NCI-H1048 (cell line): ENCODE results near the gene FRMD5.
"Not testable (repeated sequence)": the region's sequence is repeated elsewhere in the genome, so short reads cannot be mapped to it uniquely, and the experiment has no call there.

Experiments used
- DNase-seq: peaks from one replicate; lab custom pipeline; 2025; lab: John Stamatoyannopoulos, UW

FRMD5 gene

DNA sequence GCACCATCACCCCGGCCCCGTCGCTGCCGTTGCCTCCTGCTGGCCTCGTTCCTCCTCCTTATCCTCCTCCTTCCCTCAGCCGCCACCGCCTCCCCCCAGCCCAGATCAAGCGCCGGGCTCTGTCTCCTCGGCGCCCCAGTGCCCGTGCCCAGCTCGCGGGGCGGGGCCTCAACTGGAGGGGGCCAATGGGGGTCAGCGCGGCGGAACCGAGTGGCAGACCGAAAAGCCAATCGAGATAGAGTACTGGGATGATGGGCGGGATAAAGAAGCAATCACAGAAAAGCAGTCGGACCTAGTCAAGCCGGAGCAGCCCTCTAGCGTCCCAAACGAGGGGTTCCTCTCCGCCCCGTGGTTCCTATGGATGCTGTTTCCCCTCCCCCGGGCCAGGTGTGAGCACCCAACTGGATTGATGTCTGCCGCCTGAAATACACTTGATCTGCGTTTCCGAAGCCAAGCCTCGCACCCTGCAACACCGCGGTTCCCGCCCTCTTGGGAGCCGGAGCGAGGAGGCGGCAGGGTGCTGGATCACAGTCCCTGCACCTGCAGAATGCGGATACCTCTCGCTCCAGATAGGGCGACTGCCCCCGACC, at the start of gene FRMD5:
TSS of gene FRMD5 (minus strand) at position 121 of the 590 bp plus-strand sequence.
- DNase-seq = peak; percentile 99

DNA sequence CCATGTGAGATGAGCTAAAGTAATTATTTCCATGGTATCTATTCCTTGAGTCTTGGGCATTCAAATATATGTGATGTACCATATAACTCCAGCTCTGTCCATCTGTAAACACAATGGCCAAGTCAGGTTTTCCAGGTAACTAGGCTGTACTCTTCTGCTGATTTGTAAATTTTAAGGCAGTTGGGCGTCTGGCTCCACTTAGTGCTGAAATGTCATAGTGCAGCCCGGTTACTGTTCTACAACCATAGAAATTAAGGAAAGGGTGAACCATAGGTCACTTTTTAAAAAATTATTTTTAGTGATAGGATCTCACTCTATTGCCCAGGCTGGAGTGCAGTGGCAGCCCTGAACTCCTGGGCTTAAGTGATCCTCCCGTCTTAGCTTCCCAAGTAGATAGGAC, 48.8 kb upstream of the FRMD5 start:
- no peak for DNase-seq

DNA sequence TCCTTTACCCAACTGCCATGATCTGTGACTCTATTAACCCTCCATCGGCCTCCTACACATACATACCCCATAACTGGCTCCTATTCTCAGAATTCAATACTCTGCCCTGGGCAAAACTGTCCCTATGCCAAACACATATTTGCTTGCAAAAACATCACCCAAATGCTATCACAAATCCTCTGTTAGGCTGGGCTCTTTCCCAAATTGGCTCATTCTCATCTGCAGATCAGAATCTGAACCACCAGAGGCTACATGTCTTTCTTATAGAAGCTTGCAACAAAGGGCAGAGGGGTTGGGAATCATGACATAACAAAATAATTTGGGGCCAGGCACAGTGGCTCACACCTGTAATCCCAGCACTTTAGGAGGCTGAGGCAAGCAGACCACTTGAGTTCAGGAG, 48.1 kb upstream of the FRMD5 start:
- no peak for DNase-seq

DNA sequence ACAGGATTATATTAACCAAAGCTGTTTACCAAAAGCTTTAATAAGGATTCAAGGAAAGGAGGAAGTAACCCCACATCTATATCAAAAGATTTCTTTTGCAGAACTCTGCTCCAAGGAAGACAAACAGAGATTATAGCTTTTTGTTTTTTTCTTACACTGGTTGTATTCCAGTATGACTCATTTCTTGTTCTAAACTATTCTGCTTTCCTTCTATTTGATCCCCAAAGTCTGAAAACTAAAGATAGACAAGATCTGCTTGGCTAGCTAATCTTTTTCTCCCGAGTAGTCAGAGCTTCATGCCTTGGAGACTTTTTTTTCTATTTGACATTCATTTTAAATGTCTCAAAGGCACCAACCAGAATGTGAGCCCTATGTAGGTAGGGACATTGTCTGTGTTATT, 36.8 kb upstream of the FRMD5 start:
- DNase-seq = no peak

DNA sequence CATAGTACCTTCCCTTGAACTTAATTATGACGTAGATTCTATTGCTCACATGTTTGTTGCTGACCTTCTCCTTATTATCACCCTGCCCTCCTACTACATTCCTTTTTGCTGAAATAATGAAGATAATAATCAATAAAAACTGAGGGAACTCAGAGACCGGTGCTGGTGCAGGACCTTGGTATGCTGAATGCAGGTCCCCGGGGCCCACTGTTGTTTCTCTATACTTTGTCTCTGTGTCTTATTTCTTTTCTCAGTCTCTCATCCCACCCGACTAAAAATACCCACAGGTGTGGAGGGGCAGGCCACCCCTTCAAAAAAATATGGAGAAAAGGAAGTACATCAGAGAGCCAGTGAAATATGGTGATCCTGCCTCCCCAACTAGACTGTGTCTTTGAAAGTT, 34.2 kb upstream of the FRMD5 start:
- DNase-seq = not testable (repeated sequence)

DNA sequence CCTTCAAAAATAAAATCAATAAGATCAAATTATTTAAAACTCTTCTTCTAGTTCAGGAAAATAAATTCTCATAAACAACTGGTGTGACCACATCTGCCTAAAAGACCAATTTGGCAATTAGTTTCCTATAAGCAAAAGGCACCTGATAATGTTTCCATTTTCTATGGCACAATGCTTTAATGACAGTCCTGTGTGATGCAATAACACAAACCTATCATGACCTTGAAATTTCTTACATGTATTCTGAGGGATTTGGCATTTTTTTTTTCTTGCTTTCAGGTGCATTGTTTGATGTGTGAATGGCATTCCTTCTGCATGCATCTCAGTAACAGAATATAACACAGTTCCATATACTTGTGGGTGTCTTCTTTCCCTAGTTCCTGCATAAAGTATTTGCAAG, 32.5 kb upstream of the FRMD5 start:
- DNase-seq = no peak

DNA sequence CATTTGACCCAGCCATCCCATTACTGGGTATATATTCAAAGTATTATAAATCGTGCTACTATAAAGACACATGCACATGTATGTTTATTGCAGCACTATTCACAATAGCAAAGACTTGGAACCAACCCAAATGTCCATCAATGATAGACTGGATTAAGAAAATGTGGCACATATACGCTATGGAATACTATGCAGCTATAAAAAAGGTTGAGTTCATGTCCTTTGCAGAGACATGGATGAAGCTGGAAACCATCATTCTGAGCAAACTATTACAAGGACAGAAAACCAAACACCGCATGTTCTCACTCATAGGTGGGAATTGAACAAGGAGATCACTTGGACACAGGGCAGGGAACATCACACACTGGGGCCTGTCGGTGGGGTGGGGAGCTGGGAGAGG, 31.9 kb upstream of the FRMD5 start:
- DNase-seq = not testable (repeated sequence)

DNA sequence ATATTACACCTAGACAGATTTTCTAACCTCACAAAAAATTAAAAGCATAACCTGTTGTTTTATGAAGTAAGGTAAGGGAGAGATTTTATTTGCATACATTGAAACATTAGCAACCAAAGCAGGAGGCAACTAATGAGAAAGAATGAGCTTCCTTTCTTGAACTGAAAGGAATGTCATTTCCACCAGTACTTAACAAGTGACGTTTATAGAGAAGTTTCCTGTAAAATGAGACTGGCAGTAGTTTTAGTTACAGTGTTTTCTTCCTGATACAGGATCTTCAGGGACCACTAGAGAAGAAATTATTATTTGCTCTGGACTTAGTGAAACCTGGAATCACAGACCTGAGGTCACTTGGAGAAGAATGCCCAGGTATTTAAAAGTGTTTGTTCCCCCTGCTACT, 27.4 kb upstream of the FRMD5 start:
- no peak for DNase-seq

DNA sequence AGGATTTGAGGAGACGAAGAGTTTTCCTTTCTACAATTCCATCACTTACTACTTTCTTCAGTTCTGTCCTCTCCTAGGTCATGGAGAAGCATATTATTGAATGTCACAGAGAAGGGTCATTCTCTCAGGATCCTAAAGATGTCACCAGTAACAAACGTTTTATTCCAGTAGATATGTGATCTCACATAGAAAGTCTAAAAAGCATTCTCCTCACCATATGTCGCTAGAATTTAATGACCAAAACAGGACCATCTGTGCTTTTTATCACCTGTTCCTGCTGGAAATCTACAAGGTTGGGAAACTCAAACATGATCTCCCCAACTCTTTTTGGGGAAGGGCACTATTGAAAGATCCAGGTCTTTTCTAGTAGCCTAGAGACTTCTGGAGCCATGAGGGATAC, 24.0 kb upstream of the FRMD5 start:
- no peak for DNase-seq

DNA sequence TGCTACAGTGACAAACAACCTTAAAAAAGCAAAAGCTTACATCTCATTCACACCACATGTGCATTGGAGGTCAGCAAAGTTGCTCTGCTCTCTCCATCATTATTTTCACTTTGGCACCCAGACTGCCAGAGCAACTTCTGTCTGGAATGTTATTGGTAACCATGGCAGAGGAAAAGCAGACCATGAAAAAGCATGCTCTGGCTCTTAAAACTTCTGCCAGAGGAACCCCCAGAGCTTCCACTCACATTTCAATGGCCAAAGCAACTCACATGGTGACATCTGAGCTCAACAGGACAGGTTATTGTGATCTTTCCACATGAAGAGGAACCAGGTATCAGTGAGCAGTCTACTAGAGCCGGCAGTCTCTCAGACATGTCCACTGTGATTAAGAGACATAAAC, 21.9 kb upstream of the FRMD5 start:
- DNase-seq = no peak

DNA sequence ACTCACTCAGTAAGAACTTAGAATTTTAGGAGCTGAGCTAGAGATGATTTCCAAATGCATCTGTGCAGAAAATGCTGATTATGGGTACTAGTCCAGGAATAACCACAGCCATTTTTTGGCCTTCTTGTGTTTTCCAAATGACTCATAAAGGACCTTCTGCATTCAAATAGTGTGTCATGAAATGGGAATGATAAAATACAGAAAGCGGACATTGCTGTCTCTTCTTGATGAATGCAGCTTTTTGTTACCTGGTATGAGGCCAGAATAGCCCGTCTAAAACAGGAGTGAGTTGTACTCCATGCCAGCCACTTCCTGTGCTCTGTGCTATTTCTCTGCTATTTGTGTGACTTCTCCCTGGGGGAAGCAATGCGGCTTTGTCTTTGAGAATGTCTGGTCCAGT, 20.5 kb upstream of the FRMD5 start:
- DNase-seq = no peak

DNA sequence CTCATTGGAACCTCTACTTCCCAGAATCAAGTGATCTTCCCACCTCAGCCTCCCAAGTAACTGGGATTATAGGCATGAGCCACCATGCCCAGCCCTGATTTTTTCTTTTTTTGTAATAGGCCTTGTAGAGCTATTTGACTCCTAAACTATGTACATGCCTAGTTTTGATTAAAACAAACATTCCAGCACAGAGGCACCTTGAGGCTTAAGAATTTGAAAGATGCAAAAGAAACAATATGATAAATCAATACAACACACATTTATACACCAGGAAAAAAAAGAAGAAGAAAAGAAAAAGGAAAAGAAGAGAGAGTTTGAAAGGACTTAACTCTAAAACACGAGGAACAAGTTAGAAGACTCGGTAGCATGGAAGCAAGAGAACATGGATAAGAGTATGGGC, 13.9 kb upstream of the FRMD5 start:
- DNase-seq = no peak

DNA sequence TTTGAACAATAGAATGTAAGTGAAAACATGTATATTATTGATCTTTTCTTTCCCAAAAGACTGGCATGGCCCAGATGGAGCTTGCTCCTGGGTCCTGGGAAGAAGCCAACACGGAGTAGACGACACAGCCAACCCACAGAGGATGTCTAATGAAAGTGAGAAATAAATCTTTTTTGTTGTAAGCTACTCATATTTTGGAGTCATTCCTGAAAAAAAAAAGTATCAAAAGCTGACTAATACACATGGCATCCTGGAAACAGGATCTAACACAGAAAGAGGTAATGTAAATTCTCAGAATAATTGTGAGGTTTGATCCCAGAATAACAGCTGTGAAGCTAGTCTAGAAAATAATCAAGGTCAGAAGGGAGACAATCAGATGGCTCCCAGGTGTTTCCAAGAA, 12.6 kb upstream of the FRMD5 start:
- DNase-seq = no peak

DNA sequence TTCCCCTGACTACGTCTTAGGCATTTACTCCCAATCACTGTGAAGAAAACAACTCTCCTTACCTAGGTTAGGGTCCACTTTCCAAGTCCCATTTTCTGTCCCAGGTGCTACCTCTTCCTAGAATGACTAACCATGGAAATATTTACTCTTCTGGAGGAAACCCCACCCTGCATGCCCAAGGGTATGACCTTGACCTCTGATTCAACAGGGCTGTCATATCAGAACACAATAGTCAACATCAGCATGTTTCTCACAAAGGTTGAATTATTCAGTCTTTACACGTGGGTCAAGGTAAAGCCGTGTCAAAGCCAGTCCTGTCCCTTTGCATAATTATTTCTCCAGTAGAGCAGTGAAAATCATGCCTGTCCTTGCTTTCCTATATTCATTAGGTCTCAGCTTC, 4.3 kb upstream of the FRMD5 start:
- DNase-seq = no peak

DNA sequence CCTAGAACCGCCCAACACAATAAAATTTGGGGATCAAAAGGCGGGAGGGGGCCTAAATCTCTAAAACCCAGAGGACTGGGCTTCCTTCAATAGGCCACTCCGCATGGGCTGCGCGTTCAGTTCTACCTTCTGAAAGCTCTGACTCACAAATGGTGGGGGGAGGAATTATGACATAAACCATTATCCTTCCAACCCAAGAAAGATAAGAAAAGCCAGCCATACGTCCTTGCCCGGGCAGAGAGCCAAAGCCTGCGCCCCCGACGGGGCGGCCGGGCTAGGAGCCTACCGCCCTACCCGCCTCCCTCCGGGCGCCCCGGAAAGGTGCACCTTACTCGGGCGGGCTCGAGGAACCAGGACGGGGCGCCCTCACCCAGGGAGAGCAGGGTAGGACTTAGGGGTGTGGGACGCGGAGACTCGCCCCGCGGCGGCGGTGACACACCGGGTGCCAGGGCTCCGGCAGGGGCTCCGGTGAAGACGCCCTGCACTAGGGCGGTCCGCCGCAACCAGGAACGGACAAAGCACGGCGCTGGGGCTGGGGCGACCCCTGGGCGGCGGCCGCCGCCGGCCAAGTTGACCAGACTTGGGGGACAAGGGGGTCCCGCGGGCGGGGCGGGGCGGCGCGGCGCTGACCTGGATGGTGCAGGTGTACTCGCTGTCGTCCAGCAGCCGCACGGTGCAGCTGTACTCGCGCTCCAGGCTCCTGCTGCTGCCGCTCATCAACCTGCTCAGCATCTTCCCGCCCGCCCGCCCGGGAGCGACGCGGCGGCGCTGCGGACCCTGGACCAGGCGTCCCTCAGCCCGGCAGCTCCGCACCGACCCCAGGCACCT, 534 bp downstream of the FRMD5 start:
- no peak for DNase-seq

DNA sequence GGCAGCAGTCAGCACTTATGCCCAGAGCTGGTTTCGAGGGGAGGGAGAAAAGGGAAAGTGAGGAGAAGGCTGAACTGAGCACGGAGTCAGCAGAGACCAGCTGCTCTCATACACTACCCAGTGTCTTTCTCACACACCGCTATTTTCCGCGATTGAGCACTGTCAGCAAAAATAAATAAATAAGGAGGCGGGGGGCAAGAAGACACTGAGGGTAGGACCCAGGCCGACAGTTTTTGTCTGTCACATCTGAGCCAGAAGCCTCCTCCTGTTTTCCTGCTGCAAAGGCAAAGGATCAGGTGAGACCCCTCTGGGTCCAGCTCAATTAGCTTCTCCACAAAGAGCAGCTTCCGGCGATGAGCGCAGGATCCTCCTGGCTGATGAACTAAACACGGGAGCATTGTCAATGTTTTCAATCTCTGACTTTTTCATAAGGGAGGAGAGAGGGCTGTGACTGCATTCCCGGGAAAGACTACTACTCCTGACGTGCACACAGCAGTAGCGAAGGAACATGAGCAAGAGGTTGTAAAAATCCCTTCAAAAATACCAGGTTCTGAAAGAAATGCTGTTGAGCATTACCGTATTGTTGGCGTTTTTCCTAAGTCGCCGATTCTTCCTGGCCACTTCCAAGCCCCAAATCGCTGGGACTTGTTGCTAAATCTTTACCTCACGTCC, 1.3 kb downstream of the FRMD5 start:
- no peak for DNase-seq

DNA sequence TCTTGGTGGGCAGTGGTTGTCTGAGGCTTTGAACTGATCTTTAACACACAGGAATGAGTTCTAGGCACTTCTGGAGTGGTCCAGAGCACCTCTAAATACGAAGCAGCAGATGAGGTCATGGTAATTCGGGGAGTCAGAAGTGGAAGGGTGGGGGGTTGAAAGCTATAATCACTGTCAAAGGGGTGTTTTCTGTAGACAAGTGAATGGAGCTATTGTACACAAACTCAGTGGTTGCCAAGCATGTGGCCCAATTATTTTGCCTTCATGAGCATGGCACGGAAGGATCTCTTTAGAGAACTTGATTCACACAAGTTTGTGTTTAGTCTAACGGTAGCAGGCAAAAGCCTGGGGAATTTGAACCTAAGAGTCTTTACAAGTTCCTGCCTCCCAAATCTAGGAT, 6.3 kb downstream of the FRMD5 start:
- no peak for DNase-seq

DNA sequence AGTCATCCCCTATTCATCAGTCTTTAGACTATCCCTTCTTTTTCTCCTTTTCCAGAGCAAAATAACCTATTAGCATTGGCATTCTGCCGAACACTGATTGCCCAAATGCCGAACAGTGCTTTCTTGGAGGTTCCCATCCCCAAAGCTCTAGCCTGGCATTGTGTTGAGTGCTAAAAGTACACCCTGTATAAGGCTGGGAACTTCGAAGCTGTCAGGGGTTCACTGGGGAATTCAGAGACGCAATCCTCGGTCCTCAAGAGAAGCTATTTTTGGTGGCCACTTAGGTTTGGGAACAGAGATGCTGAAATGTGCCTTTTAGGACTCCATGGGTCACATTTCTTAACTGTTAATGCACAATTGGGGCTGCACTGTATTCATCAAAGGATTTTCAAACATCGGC, 8.4 kb downstream of the FRMD5 start:
- DNase-seq = no peak

DNA sequence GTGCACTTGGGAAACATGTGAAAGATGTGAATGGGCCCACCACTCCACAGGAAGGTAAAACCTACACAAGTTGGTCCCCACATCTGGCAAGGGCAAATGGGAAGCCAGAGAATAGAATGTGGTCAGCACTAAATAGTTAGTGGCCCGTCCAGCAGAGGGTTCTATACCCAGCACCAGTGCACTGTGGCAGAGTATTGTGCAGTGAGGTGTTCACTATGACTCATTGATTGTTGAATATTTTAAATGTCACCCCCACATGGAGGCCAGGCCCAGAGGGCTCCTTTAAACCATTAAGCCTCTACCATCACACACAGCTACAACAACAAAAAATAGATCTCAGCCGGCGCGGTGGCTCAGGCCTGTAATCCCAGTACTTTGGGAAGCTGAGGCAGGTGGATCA, 11.7 kb downstream of the FRMD5 start:
- no peak for DNase-seq

DNA sequence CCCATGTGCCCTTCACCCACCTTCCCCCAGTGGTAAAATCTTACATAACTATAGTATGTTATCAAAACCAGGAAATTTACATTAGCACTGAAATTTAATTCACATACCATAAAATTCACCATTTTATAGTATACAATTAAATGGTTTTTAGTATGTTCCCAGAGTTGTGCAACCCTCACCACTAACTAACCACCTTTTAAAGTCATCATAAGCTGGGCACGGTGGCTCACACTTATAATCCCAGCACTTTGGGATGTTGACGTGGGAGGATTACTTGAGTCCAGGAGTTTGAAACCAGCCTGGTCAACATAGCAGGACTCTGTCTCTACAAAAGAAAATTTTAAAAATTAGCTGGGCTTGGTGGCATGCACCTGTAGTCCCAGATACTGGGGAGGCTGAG, 13.7 kb downstream of the FRMD5 start:
- no peak for DNase-seq

DNA sequence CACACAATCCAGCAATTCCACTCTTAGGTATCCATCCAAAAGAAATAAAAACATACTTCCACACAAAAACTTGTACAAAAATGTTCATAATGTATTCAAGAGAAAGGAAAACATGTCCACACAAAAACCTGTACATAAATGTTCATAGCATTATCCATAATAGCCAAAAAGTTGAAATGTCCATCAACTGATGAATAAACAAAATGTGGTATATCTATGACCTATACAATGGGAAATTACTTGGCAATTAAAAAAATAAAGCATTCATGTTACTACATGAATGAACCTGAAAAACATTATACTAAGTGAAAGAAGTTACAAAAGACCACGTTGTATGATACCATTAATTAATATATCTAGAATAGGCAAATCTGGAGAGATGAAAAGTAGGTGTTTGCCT, 17.9 kb downstream of the FRMD5 start:
- no peak for DNase-seq

DNA sequence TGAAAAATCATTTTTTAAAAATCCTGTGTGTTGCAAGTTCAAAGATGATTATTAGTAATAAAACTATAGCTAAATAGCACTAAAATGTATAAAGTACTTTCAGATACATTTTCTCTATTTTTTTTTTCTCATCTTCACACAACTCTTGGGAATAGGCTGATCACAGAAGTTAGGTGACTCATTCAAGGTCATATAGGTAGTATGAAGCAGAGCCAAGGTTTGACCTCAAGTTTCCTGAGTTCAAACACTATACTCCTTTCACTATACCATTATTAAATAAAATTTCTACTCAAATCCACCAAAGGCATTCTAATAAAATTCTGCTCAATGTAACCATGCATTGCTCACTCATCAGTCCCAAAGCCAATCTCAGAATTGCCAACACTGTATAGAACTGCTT, 21.3 kb downstream of the FRMD5 start:
- DNase-seq = no peak

DNA sequence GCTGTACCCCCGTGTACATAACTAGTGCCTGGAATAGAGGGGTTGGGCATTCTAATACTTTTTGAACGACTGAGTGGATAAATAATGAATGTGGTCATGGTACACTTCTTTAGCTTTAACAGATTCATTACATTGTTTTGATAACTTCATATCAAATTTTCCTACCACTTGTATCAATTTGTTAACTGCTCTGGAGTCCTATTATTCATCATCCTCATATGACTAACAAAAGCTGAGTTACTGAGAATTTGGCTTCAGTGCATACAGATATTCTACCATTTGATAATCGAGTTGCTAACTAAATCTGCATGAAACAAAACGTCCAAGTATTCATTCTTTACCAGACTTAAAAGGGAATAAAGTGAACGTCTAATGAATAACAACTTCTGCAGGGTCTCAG, 31.7 kb downstream of the FRMD5 start:
- no peak for DNase-seq
